Lung (tissue), 12 donors: ENCODE measurements around the gene APLN. TPM values are rescaled to one million over a fixed set of nuclear protein-coding genes. Genes with fewer than 3 reads are reported as not detected.

ENCODE experiments used
- ATAC-seq: fragments of 200-7000 bp; cut with Tn5 transposase; one replicate; pipeline ENCODE4 v1.9.1; 2020; ENCODE audit warnings: moderate number of reproducible peaks; ENCODE audit not compliant: insufficient read depth, low FRiP score
- DNase-seq, 3 donors: peaks; one replicate each; pipeline ENCODE4 v3.0.0-alpha.2; 2013 to 2017
- H3K27ac ChIP-seq, 2 donors: one replicate each; pipeline ENCODE4 v1.5.1; 2013; ENCODE audit warnings: mild to moderate bottlenecking in 2 of 2, moderate library complexity in 2 of 2, control low read depth in 1 of 2, inconsistent platforms in 1 of 2, low read depth in 1 of 2, low read length in 1 of 2
- H3K27me3 ChIP-seq, 3 donors: one replicate each; pipeline ENCODE4 v1.5.1; 2013; ENCODE audit warnings: low read length in 2 of 3; ENCODE audit not compliant: control insufficient read depth in 3 of 3, insufficient read depth in 3 of 3
- H3K36me3 ChIP-seq, 4 donors: one replicate each; pipeline ENCODE4 v1.5.1; 2013; ENCODE audit warnings: low read length in 4 of 4, mild to moderate bottlenecking in 1 of 4, moderate library complexity in 1 of 4; ENCODE audit not compliant: control insufficient read depth in 4 of 4, insufficient read depth in 4 of 4
- H3K4me1 ChIP-seq, 5 donors: one replicate each; pipeline ENCODE4 v1.5.1; 2013; ENCODE audit warnings: low read length in 5 of 5, mild to moderate bottlenecking in 2 of 5, moderate library complexity in 1 of 5; ENCODE audit not compliant: control insufficient read depth in 5 of 5, insufficient read depth in 5 of 5
- H3K4me3 ChIP-seq: one replicate; pipeline ENCODE4 v1.5.1; 2013; ENCODE audit warnings: mild to moderate bottlenecking, control low read depth, moderate library complexity
- H3K9ac ChIP-seq, 2 donors: one replicate each; pipeline ENCODE4 v1.5.1; 2013; ENCODE audit warnings: low read length in 2 of 2, control low read depth in 1 of 2; ENCODE audit not compliant: insufficient read depth in 1 of 2
- H3K9me3 ChIP-seq, 4 donors: one replicate each; pipeline ENCODE4 v1.5.1; 2013; ENCODE audit warnings: low read length in 3 of 4, mild to moderate bottlenecking in 1 of 4, moderate library complexity in 1 of 4; ENCODE audit not compliant: control insufficient read depth in 4 of 4, insufficient read depth in 3 of 4
- CTCF ChIP-seq: IDR thresholded peaks from 2 replicates; pipeline ENCODE4 v1.5.1; 2012; ENCODE audit warnings: mild to moderate bottlenecking; ENCODE audit errors: control extremely low read depth, extremely low read depth
- WGBS, 2 donors: extraction: QIAGEN DNeasy Blood & Tissue Kit; methylation state at CpG; one replicate each; pipeline ENCODE4 v1.1.7; 2013; 5-methylcytosine and 5-hydroxymethylcytosine counted together
- polyA plus RNA-seq, 2 donors: library from polyadenylated mRNA; stranded (reverse); fragments of 200-250 nt; gene quantifications; one replicate each; pipeline ENCODE4 v1.2.1, GENCODE V29; 2013
- total RNA-seq, 2 donors: library from RNA; depleted of rRNA in 1 of 2; stranded (reverse); fragments of >200 nt in 1 of 2; gene quantifications; one replicate each; pipeline ENCODE4 v1.2.1, GENCODE V29; 2014 to 2021
- donor health status: control.
- donor health status: control.
- donor health status: Bipolar disorder and iron deficiency.
- donor health status: healthy.
- donor health status: DM: yes; HTN: yes; CAD: no.

Gene APLN
- total and polyA plus RNA-seq, 4 donors = 1.8 to 10.4 (median 5.7) TPM

- peaks cover 0 to 3% (median 0%) of the 10 kb centered on the region in 3 donors for H3K27me3 ChIP-seq
- TF ChIP-seq CTCF = no peak
These were observed 28.7 kb downstream of the APLN start for GRCh38 chrX:129626026-129626425.

DNA sequence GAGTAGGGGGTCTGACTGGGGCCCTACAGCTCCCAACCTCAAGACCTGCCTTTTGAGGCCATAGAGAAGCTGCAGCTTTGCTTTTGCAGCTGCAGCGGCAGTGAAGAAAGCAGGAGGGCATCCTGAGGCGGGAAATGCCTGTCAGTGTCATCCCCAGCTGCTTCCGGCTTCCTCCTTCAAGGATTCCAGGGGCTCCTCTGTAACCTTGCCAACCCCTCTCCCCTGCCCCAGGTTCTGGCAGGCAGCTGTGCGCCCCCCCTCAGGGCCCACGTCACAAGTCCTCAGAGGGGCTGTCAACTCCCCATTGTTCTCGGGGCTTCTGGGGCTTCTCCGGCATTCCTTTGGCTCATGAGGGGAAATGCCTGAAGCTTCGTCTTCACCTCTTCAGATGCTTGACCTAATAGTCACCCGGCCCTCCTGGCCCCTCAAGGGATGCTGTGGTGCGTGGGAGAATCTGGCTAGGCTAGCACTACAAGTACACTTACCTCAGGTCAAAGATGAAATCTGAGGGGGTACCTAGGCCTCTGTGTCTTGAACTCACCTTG lies 31.9 kb downstream of the APLN start:
- Histone ChIP-seq H3K36me3 (no peaks in the 10 kb centered on the region), H3K9ac (no peak overlapping the region), H3K27ac (no peak overlapping the region), H3K4me3 (no peak overlapping the region), H3K27me3 (peaks cover 0 to 3% (median 0%) of the 10 kb centered on the region in 3 donors), H3K4me1 (no peaks in the 10 kb centered on the region), H3K9me3 (no peaks in the 10 kb centered on the region)
- peak; percentile 23 to 58 (median 55) for DNase-seq
- no peak for ATAC-seq
- WGBS, 2 donors = 34 to 59% methylated on average over 10 of the region's 10 CpGs
- no peak for TF ChIP-seq CTCF

More at GRCh38 chrX:129626026-129626425, 28.7 kb downstream of the APLN start:
- WGBS, 2 donors = 53 to 58% methylated on average over 3 of the region's 3 CpGs
- Histone ChIP-seq H3K36me3 (no peaks in the 10 kb centered on the region), H3K27ac (no peak overlapping the region), H3K4me3 (no peak overlapping the region), H3K4me1 (peaks cover 0 to 4% (median 0%) of the 10 kb centered on the region in 5 donors), H3K9me3 (no peaks in the 10 kb centered on the region), H3K9ac (no peak overlapping the region)
- no peak for ATAC-seq
- DNase-seq = no peak

- peaks cover 0 to 3% (median 0%) of the 10 kb centered on the region in 3 donors for H3K27me3 ChIP-seq
- H3K36me3 ChIP-seq = no peaks in the 10 kb centered on the region
- no peak overlapping the region for H3K9ac ChIP-seq
- 75 to 91% methylated on average over 4 of the region's 4 CpGs for WGBS, 2 donors
- DNase-seq (no peak), ATAC-seq (no peak)
- H3K4me3 ChIP-seq = no peak overlapping the region
- no peaks in the 10 kb centered on the region for H3K9me3 ChIP-seq
- no peak for TF ChIP-seq CTCF
- H3K4me1 ChIP-seq = no peaks in the 10 kb centered on the region
- H3K27ac ChIP-seq = no peak overlapping the region
These were observed 35.8 kb downstream of the APLN start for GRCh38 chrX:129618997-129619396.

GRCh38 chrX:129617420-129617819 lies 37.3 kb downstream of the APLN start:
- H3K9ac ChIP-seq = no peak overlapping the region
- no peak for TF ChIP-seq CTCF
- no peak for ATAC-seq
- no peak overlapping the region for H3K27ac ChIP-seq
- no peak for DNase-seq
- WGBS, 2 donors = 62 to 75% methylated on average over 6 of the region's 6 CpGs
- peaks cover 0 to 3% (median 0%) of the 10 kb centered on the region in 3 donors for H3K27me3 ChIP-seq
- no peaks in the 10 kb centered on the region for H3K36me3 ChIP-seq
- no peak overlapping the region for H3K4me3 ChIP-seq
- H3K4me1 ChIP-seq = no peaks in the 10 kb centered on the region
- H3K9me3 ChIP-seq = no peaks in the 10 kb centered on the region
